ENCODE results near the gene ID2.

- TF ChIP-seq, protein P1, sequence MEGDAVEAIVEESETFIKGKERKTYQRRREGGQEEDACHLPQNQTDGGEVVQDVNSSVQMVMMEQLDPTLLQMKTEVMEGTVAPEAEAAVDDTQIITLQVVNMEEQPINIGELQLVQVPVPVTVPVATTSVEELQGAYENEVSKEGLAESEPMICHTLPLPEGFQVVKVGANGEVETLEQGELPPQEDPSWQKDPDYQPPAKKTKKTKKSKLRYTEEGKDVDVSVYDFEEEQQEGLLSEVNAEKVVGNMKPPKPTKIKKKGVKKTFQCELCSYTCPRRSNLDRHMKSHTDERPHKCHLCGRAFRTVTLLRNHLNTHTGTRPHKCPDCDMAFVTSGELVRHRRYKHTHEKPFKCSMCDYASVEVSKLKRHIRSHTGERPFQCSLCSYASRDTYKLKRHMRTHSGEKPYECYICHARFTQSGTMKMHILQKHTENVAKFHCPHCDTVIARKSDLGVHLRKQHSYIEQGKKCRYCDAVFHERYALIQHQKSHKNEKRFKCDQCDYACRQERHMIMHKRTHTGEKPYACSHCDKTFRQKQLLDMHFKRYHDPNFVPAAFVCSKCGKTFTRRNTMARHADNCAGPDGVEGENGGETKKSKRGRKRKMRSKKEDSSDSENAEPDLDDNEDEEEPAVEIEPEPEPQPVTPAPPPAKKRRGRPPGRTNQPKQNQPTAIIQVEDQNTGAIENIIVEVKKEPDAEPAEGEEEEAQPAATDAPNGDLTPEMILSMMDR (IDR thresholded peaks at IDR 0.05) = no peak
- TF ChIP-seq POLR2AphosphoS5 (IDR thresholded peaks at IDR 0.05; ENCODE audit: low read depth, low read length) (no peak), TCF7L2 (IDR thresholded peaks at IDR 0.05; ENCODE audit: low read depth, low read length) (no peak)
Observed at GRCh38 chr2:8704906-8705305, 23.1 kb downstream of the ID2 start.
